GM19239 (cell line): ENCODE results near the gene CDH12.
"Not testable (repeated sequence)": the region's sequence is repeated elsewhere in the genome, so short reads cannot be mapped to it uniquely, and the experiment has no call there.

ENCODE experiments used
- DNase-seq: peaks from one replicate; pipeline ENCODE4 v3.0.0; 2011; ENCODE audit warnings: low spot score; ENCODE audit not compliant: insufficient read length
- FAIRE-seq: peaks from 2 replicates; lab custom pipeline; 2011; peaks lifted over from hg19 to GRCh38; lab: Jason Lieb, UNC

The CDH12 gene

DNA sequence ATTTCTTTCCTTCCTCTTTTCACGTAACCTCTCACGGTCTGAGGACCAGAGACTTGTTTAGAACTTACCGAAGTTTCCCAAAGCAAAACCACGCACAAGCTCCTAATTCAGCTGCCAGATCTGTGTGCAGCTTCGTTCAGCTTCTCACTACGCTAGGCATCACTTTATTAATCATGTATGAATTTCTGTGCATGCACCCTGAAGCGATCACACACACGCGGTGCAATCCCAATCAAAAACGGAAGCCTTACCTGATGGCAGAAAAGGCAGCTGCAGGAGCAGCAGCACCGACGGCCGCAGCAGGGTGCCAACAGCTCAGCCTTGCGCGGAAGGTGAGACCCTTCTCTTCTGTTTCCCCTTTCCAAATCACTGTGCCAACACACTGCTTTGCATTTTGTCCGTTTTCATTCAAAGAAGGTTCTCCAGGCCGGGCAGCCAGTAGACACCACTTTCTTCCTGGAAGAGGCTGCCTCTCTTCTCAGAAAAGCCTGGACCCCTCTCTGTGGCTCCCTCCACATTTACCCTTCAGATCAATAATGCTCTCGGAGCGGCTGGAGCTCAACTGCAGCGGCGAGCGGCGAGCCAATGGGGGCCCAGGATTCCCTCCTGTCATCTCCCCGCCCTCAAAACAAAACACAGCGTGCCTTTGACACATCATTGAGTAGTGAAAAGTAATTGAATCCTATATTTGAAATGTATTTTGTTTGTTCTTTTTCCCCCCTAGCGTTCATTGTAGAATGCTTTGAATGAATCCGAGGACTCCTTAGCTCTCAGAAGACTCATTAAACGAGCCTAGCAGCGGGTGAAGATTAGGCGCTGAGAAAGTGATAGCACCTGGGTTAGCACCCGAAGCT, at the start of gene CDH12:
Gene CDH12, minus strand, starts transcription at position 538 of the 854 bp plus-strand sequence.
- DNase-seq (no peak), FAIRE-seq (no peak)

DNA sequence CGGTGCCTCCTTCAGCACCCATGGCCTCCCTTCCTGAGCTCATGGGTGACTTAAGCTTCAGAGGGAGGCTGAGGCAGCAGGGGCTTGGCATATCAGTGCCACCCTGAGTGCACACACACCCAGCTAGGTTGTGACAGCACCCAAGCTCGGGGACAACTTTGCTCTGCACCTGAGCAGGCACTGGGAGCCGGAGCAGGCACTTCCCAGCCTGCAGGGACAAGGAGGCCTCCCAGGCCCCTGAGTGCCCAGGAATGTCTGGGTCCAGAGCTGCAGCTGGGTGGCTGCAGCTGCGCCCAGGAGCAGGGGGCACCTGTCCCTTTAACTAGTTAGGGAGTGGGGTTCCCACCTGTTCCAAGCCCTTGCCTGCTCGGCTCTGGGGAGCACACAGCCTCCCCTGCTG, 48.7 kb upstream of the CDH12 start:
- DNase-seq (no peak), FAIRE-seq (no peak)

DNA sequence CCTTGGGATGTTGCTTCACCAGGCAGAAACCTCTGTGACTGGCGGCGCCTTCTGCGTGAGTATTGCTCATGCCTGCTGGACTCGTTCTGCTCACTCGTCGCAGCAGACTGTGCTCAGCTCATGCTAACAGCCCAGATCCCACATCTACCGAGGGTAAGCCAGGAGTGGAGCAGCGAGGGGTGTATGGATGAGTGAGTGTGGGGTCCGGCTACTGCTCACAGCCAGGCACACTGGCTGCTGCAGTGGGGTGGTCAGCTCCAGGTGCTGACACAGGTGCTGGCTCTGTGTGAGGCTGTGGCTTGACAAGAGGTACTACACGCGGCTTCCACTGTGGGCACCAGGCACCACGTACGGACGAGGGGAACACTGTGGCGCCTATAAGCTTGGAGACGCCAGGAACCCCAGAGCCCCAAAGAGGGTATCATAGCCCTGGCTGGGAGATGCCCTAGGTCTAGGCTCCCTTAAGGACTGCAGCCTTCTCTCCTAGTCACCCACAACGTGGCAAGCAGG, 47.7 kb upstream of the CDH12 start:
- FAIRE-seq = no peak
- no peak for DNase-seq

DNA sequence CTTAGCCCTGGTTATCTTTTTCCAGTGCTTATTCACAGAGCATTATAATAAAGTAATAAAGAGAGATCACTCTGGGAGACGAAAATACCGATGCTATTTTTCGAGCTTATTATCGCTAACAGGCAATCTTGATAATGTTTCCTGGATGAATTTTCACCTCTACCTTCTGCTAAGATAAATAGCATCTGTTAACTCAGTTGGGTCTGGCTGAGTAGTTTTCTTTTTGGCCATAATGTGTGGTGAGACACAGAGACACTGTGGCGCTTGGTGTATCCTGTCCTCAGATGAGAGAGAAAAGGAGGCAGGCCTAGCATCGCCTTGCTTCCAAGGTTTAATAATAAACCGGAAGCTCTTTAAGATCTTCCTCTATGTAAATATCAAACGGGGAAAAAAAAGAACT, 46.2 kb upstream of the CDH12 start:
- no peak for FAIRE-seq
- DNase-seq = no peak

DNA sequence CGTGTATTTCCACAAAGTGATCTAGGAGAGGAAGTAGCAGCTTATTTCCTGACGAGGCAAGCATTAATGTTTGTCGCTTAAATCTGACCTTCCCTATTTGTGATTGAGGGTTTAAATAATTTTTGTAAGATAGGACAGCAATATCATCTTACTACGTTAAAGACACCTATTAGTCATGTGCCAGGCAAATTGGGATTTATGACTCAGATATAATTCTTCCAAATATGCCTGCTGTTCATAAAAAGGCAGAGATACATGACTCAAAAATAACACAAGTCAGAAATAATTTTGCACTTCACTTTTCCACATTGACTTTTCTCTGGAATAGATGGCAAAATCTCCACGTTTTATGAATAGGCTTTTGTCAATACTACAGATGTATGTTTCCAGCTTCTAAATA, 43.0 kb upstream of the CDH12 start:
- DNase-seq = no peak
- FAIRE-seq = no peak

DNA sequence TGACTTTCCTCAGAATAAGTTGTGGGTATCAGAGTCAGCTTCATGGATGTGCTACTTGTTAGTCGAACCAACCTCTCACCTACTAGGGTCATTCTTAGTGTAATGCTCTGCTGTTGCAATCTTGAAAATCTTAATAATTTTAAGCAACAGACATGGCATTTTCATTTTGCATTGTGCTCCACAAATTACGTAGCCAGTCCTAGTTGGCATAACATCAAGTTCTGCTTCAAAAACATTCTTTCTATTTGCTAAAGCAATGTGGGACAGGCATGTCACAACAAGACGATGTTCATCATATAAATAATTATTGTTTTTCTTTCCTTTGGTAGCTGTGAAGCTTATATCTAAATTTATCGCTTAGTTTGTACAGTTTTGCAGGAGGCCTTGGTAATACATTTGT, 39.3 kb upstream of the CDH12 start:
- no peak for DNase-seq

DNA sequence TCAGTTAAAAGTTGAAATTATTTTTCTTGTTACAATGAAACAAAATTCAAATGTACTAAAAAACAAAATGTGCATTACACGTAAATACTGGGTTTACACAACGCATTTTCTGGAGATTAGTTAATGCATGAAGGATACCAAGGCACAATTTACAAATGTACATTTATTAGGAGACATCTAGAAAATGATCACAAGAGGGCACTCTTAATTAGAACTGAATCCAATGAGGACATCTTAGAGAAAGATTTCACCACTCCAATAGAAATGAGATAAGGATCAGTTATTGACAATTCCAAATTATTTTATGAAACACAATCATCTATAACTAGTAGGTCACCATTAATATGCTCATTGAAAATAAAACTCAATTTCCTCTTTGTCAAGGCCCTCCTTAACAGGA, 36.6 kb upstream of the CDH12 start:
- no peak for FAIRE-seq
- no peak for DNase-seq

More for the DNA sequence above, 39.3 kb upstream of the CDH12 start:
- no peak for FAIRE-seq

DNA sequence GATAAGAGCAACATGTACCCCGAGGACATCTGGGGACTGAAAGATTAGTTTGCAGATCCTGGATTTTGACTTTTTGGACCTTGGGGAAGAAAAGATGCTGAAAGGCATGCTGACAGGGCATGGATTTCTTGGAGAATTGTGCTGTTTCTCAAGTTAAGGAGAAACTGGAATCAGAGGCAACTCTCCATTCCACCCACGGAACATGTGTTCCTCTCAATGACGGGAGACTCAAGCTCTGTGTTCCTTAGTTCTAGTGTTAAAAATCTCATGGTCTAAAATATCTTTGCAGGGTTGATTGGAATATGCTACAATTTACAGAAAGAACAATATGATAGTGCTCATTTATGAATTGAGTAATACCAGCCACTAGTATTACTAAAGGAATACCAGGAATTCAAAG, 34.4 kb upstream of the CDH12 start:
- DNase-seq (no peak), FAIRE-seq (no peak)

DNA sequence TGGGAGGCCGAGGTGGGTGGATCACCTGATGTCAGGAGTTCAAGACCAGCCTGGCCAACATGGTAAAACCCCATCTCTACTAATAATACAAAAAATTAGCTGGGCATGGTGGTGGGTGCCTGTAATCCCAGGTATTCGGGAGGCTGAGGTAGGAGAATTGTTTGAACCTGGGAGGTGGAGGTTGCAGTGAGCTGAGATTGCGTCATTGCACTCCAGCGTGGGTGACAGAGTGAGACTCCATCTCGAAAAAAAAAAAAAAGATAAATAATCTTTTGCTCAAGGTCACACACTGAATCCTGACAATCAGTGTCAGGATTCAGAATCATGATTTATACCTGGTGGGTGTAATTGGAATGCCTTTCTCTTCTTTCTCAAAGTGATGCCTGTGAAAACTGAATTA, 5.8 kb upstream of the CDH12 start:
- not testable (repeated sequence) for DNase-seq, FAIRE-seq

DNA sequence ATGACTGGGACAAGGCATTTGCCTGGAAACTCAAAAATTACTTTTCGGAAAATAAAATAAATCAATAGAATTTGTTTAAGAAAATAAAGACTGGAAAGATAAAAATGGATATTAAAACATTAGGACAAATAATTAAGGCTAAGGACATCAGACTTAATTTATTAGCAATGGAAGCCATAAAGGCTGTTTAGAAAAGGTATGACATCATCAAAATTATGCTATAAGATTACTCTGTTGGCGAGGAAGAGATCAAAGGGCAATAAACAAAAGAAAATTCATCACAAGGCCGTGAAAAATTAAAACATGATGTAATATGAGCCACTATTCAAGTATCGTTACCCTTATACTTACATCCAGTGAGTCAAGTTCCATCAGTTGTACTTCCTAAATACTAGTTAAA, 2.7 kb upstream of the CDH12 start:
- FAIRE-seq (no peak), DNase-seq (no peak)

DNA sequence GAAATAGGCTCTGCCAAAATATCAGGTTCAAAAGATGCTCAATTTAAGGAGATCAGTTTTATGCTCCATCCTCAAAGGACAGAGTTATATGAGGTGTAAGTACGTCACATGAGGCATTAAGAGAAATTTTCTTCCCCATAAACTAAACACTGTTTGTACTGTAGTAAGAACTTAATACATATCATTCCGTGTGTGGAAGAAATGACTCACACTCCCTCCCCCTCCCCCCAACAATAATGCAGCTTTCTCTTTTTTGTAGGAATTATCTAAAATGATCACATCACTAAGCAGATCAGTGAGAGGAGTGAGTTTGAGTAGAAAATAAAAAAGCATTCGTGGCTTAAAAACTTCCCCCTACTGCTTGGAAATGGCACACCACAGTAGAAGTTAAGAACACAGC, 2.2 kb downstream of the CDH12 start:
- FAIRE-seq = no peak
- no peak for DNase-seq

DNA sequence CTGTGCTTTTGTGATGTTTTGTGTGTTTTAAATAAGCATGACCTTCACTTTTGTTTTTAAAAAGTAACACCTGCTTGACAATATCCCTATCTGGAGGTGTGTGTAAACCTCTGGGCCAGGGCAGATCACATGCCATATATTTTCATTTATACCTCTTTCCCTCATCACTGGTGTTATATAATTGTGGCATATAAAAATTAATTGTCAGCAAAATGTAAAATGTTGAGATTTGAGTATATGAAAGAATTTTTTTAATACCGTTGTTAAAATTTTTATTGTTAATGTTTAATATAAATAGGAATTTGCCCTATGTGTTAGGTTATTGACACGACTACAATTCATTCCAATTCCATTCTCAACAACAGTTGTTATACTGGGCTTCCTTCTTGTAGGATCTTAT, 6.5 kb downstream of the CDH12 start:
- FAIRE-seq = no peak
- no peak for DNase-seq

DNA sequence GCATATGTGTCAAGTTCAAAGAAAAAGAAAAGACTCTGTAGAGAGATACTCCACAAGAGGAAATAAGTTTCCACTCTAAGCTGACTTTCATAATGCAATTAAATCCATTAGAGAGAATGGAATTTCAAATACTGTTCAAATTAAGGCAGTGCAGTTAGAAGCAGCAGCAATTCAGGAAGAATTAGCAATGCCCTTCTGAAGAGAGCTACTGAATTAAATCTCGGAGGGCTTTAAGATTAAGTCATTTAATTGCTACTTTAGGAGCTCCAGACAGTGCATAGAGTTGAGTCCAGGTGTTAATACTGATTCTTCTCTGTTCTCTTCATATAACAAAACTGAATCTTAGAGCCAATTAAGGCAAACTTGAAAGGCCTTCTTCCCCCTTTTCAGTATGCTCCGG, 8.5 kb downstream of the CDH12 start:
- DNase-seq (no peak), FAIRE-seq (no peak)

DNA sequence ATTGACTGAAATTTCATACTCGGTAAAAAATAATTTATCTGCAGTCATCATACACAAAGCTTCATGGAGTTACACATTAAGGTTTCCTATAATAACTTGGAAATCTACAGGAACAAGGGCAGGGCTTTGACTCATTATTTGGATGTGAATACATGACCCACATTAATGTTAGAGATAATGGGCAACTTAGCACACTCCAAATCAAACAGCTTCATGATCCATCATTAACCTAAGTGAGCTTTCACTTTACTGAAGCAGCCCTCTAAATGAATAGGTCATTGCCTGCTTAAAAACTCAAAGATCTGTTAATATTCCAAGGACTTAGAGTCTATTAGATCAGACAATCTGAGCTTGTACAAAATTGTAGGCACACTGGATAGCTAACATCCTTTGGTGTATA, 9.0 kb downstream of the CDH12 start:
- FAIRE-seq = no peak
- DNase-seq = no peak

DNA sequence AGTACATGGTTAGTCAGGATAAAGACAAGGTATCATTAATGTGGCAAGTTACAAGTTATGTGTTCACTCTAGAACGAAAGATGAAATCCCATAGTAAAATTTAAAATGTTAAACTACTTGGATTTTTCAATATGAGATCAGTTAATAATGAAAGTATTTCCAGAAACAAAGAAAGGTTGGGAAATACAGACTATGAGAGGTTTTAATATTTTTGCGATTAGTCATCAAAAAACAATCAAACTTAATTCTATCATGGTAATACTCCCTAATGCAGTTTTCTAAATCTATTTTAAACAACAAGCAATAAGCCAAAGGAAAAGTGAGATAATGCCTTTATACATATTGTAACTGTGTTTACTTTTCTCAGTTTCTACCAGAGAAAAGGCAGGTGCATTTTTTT, 10.6 kb downstream of the CDH12 start:
- DNase-seq = no peak
- FAIRE-seq = no peak

DNA sequence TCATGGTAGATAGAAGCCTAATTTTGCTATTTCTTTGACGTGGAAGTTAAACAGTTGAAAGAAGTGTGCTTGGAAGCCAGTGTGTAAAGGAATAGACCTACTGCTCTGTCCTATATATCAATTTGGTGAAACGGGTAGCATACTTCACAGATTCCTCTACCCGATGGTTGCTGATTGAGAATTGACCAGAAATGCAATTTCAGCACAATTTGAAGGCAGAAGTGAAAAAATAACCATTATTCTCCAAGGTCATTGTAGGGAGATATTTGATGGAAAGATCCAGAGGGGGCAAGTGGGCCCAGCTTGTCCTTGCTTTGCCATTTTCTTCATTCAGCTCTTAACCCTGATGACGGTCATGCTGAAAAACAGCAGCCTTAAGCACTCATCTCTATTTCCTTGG, 15.3 kb downstream of the CDH12 start:
- no peak for DNase-seq
- FAIRE-seq = no peak

DNA sequence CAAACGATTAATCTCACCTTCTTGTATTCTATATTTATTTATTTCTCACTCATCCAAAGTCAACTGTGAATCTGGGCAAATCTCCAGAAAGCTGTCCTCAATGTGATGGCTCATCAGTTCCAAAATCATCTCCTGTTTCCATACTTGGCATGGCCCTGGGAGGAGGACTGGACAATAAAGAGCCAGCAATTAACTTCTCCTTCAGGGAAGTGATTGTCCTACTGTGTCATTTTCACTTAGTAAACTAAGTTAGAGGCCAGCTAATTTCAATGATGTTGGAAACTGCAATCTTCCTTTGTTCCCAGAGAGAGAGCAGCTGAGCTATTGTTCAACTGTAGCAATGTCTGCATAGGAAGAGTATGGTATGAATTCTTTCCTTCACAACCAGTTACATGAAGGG, 17.5 kb downstream of the CDH12 start:
- DNase-seq (no peak), FAIRE-seq (no peak)

DNA sequence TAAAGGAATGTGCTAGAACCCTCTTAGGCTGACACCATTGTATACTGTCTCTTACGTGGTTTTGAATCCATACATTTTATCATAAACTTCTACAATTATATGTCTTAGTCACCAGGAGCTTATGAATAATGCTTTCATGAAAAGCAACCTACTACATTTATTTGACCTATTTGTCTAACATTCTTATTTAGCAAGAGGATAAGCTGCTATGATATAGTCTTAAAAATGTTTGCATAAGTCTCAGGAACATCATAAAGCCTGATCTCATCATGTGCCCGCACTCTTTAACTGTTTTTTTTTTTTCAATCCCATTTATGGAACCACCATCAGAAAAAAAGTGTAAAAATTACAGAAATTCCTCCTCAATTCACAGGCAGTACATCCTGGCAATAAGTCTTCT, 59.7 kb downstream of the CDH12 start:
- DNase-seq (no peak), FAIRE-seq (no peak)

DNA sequence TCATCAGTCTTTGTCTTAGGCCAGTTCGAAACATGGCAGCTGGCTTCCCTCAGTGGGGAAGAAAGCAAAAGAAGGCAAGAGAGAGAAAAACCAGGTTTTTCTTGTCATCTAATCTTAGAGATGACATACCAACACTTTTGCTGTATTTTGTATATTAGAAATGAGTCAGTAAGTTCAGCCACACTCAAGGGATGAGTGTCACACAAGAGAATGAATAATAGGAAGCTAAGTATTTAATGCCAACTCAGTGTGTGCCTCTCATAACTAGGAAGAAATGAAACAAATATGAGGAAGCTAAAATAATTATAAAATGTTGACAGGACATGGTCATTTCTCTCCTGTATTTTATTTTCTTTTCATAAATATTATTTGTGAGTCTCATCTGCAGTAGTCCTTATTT, 65.3 kb downstream of the CDH12 start:
- DNase-seq (no peak), FAIRE-seq (no peak)

DNA sequence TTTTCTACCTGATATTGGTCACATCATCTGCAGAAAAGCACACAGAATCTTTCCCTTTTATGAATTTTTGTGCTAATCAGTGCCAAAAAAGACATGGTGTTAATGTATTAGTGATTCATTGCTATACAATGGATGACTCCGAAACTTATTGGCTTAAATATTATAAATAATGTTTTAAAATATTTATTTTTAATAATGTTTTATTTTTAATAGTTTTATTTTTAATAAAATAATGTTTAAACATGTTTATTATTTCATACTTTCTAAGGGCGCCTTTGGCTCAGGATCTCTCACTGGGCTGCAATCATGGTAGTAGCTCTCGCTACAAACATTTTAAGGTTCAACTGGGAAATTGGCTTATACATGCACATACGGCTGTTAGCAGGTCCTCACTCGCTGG, 65.7 kb downstream of the CDH12 start:
- no peak for FAIRE-seq

DNA sequence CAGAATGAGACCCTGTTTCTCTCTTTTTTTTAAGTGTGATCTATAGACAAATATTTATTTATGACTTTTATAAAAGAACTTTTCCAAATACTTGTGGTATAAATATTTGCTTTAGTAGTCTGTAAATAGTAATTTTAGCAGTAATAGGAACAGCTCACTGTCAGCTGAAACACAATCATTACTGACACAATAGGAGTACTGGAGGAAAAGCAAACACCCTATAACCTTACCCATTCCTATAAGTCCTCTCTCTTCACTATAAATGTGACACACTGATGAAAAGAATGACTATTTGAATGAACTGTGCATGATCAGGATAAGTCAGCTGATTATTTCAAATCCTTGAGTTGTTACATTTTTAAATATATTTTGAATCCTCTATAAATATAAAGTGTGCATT, 72.4 kb downstream of the CDH12 start:
- DNase-seq (no peak), FAIRE-seq (no peak)

More for the DNA sequence above, 65.7 kb downstream of the CDH12 start:
- no peak for DNase-seq

DNA sequence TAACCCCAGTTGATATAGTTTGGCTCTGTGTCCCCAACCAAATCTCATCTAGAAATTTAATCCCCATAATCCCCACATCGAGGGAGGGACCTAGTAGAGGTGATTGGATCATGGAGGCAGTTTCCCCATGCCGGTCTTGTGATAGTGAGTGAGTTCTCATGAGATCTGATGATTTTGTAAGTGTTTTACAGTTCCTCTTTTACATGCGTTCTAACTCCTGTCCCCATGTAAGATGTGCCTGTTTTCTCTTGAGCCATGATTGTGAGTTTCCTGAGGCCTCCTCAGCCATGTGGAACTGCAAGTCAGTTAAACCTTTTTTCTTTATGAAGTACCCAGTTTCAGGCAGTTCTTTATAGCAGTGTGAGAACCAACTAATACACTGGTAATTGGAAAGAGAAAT, 73.6 kb downstream of the CDH12 start:
- FAIRE-seq = no peak
- DNase-seq = no peak
